ENCODE results near the gene DUSP5. TPM values are rescaled to one million over a fixed set of nuclear protein-coding genes. Genes with fewer than 3 reads are reported as not detected.
A peak's percentile ranks its signal among the peaks of the same experiment; 100 is the strongest.

DUSP5 gene
- total RNA-seq, 4 donors from 2014 or later, result 9.3 to 60.8 (median 31.0) TPM

DNA sequence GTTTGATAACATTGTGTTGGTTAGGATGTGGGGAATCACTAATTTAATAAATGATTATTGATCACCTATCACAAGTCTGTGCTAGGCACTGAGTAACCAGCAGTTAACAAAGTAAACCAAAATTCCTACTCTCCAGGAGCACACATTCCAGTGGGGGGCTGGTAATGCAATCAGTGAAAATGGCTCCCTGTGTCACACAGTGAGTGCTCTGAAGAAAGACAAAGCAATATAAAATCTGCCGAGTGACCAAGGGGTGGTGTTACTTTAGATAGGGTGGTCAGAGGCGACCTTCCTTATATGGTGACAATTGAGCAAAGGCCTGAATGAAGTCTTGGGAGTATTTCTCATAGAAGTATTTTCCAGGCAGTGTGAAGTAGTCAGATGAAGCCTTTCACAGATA is 56.2 kb downstream of the DUSP5 start:
- Histone ChIP-seq H3K36me3 (no peaks in the 10 kb centered on the region), H3K4me1 (no peaks in the 10 kb centered on the region), H3K4me3 (no peak overlapping the region), H3K27ac (no peak overlapping the region), H3K27me3 (peaks cover 15% of the 10 kb centered on the region), H3K9me3 (no peaks in the 10 kb centered on the region)
- TF ChIP-seq POLR2AphosphoS5 (IDR thresholded peaks at IDR 0.05) (no peak), POLR2A (IDR thresholded peaks at IDR 0.05) (no peak), EP300 (IDR thresholded peaks at IDR 0.05) (no peak)
- TF ChIP-seq, protein P1, sequence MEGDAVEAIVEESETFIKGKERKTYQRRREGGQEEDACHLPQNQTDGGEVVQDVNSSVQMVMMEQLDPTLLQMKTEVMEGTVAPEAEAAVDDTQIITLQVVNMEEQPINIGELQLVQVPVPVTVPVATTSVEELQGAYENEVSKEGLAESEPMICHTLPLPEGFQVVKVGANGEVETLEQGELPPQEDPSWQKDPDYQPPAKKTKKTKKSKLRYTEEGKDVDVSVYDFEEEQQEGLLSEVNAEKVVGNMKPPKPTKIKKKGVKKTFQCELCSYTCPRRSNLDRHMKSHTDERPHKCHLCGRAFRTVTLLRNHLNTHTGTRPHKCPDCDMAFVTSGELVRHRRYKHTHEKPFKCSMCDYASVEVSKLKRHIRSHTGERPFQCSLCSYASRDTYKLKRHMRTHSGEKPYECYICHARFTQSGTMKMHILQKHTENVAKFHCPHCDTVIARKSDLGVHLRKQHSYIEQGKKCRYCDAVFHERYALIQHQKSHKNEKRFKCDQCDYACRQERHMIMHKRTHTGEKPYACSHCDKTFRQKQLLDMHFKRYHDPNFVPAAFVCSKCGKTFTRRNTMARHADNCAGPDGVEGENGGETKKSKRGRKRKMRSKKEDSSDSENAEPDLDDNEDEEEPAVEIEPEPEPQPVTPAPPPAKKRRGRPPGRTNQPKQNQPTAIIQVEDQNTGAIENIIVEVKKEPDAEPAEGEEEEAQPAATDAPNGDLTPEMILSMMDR (IDR thresholded peaks at IDR 0.05), result no peak
- no peak for DNase-seq (ENCODE audit: low spot score in 2 of 2)
- WGBS, result 70% methylated on average over 2 of the region's 2 CpGs

DNA sequence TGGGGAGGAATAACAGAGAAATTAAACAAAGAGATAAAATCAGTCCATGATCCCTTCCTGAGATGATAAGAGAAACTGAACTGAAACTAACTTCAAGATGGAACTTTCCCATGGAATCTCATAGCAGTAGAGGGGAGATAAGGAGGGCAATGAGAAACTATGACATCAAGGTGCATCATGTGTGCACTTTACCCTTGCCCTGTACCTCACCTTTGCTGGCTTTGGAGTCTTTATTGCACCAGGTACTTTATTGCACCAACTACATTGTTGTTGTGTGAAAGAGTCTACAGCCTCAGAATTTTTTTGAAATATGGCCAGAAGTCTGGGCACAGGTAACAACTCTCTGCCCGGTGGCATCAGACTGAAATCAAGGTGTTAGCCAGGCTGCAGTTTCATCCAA is 58.6 kb downstream of the DUSP5 start:
- Histone ChIP-seq H3K4me3 (no peak overlapping the region), H3K27me3 (peaks cover 5% of the 10 kb centered on the region), H3K4me1 (no peaks in the 10 kb centered on the region), H3K36me3 (no peaks in the 10 kb centered on the region), H3K27ac (no peak overlapping the region), H3K9me3 (no peaks in the 10 kb centered on the region)
- no peak for DNase-seq (ENCODE audit: low spot score in 2 of 2)
- TF ChIP-seq POLR2A (IDR thresholded peaks at IDR 0.05), result no peak
- TF ChIP-seq POLR2AphosphoS5 (IDR thresholded peaks at IDR 0.05), result no peak
- 50% methylated on average over 1 of the region's 1 CpG for WGBS

DNA sequence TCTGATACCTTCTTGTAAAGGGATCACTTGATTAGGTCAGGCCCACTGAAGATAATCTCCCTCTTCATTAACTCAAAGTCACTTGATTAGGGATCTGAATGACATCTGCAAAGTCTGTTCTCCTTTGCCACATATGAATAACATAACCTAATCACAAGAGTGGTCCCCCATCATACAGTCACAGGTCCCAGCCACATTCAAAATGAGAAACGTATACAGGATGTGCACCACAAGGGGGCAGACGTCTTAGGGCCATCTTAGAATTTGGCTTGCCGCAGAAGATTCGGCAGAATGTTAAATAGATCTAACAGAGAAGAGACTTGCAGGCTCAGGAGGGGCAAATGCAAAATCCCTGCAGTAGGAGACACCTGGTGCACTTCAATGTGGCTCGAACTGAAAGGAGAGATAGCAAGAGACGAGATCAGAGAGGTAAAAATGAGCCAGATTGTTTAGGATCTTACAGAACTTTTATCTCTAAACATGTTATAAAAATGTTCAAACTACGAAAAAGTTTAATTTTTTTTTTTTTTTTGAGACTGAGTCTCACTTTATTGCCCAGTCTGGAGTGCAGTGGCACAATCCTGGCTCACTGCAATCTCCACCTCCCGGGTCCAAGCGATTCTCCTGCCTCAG is 59.4 kb downstream of the DUSP5 start:
- no peaks in the 10 kb centered on the region for H3K36me3 ChIP-seq
- WGBS, result 44% methylated on average over 9 of the region's 9 CpGs
- TF ChIP-seq, protein P1 (IDR thresholded peaks at IDR 0.05), result peak; percentile 40 to 56
- TF ChIP-seq EP300 (IDR thresholded peaks at IDR 0.05), result no peak

DNA sequence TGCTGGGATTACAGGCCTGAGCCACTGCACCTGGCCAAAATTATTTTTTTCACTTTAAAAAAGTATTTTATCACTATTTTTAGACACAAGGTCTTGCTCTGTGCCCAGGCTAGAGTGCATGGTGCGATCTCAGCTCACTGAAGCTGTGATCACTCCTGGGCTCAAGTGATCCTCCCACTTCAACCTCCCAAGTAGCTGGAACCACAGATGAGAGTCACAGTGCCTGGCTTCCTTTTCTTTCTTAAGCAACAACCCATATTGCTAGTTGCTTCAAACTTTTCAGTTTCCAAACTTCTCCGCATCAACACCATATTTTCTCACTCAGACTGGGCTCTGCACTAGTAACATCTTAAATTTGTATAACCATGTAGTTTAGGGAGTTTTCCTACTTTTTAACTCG is 60.3 kb downstream of the DUSP5 start:
- Histone ChIP-seq H3K9me3 (no peaks in the 10 kb centered on the region), H3K27me3 (peaks cover 3% of the 10 kb centered on the region), H3K36me3 (no peaks in the 10 kb centered on the region), H3K27ac (no peak overlapping the region), H3K4me3 (no peak overlapping the region), H3K4me1 (no peaks in the 10 kb centered on the region)
- WGBS, result 87% methylated on average over 3 of the region's 3 CpGs
- no peak for DNase-seq (ENCODE audit: low spot score in 2 of 2)
- TF ChIP-seq, protein P1 (IDR thresholded peaks at IDR 0.05), result no peak
- TF ChIP-seq EP300 (IDR thresholded peaks at IDR 0.05) (no peak), POLR2A (IDR thresholded peaks at IDR 0.05) (no peak), POLR2AphosphoS5 (IDR thresholded peaks at IDR 0.05) (no peak)

More for the DNA sequence above, 59.4 kb downstream of the DUSP5 start:
- peaks cover 2% of the 10 kb centered on the region for H3K27me3 ChIP-seq
- DNase-seq (ENCODE audit: low spot score in 2 of 2), result no peak
- H3K9me3 ChIP-seq, result no peaks in the 10 kb centered on the region
- no peak overlapping the region for H3K27ac ChIP-seq
- no peak overlapping the region for H3K4me3 ChIP-seq
- no peaks in the 10 kb centered on the region for H3K4me1 ChIP-seq

DNA sequence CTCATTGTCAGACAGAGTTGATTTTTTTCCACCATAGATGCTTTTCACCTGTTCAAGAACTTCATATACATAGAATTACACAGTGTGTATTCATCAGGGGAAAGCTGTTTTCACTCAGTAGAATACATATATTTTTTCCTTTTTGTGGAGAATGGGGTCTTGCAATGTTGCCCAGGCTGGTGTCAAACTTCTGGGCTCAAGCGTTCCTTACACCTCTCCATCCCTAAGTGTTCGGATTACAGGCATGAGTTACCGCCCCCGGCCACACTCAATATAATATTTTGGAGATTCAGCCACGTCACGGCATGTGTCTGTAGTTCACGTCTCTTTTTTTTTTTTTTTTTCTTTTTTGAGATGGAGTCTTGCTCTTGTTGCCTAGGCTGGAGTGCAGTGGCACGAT is 62.3 kb downstream of the DUSP5 start:
- TF ChIP-seq POLR2AphosphoS5 (IDR thresholded peaks at IDR 0.05) (no peak), POLR2A (IDR thresholded peaks at IDR 0.05) (no peak), EP300 (IDR thresholded peaks at IDR 0.05) (no peak)
- TF ChIP-seq, protein P1 (IDR thresholded peaks at IDR 0.05), result no peak
- no peak overlapping the region for H3K27ac ChIP-seq
- 94% methylated on average over 8 of the region's 8 CpGs for WGBS

More for the DNA sequence above, 62.3 kb downstream of the DUSP5 start:
- Histone ChIP-seq H3K4me1 (no peaks in the 10 kb centered on the region), H3K9me3 (no peaks in the 10 kb centered on the region), H3K27me3 (peaks cover 5% of the 10 kb centered on the region), H3K4me3 (no peak overlapping the region), H3K36me3 (no peaks in the 10 kb centered on the region)
- DNase-seq (ENCODE audit: low spot score in 2 of 2), result no peak

Other genes starting within 250 kb of the DUSP5 start
- 10 to 100 TPM; 10.3 to 15.8 (median 12.8) TPM for gene SMNDC1, start 193.0 kb upstream of the DUSP5 start, total RNA-seq
- 10 to 100 TPM; 18.9 to 33.5 (median 23.3) TPM for gene SMC3, start 69.8 kb downstream of the DUSP5 start, total RNA-seq
- gene RBM20, start 146.4 kb downstream of the DUSP5 start, total RNA-seq, result 10 to 100 TPM in 1 of 4 donors, 1 to 10 TPM in 3; 1.6 to 18.6 (median 3.2) TPM

Measured in suprapubic skin (tissue), 4 donors.